Kidney glomerular epithelial cell (primary cell): Measurements from ENCODE around the gene EXTL1.
A peak's percentile ranks its signal among the peaks of the same experiment; 100 is the strongest.
"Not testable (repeated sequence)": the region's sequence is repeated elsewhere in the genome, so short reads cannot be mapped to it uniquely, and the experiment has no call there.

ENCODE experiments used
- DNase-seq: peaks from one replicate; lab custom pipeline; 2025; lab: John Stamatoyannopoulos, UW

EXTL1 gene

GRCh38 chr1:26021647-26022403 is at the start of gene EXTL1:
EXTL1 (plus strand) TSS chr1:26021775; CDS start chr1:26022647, 872 bp downstream.
- peak; percentile 31 for DNase-seq

DNA sequence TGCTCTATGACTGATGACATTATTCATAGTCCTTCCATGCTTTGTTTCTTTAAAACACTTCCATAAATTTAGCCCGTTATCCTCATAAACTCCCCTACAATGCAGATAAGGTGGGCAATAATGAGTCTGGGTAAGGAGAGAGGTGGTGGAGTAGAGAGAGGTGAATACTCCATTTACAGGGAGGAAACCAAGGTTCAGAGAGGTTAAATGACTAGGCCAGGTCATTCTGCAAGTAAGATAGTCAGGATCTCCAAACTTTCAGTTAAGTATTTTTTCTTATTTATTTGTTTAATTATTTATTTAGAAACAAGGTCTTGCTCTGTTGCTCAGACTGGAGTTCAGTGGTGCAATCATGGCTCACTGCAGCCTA is 49.8 kb upstream of the EXTL1 start:
- no peak for DNase-seq

DNA sequence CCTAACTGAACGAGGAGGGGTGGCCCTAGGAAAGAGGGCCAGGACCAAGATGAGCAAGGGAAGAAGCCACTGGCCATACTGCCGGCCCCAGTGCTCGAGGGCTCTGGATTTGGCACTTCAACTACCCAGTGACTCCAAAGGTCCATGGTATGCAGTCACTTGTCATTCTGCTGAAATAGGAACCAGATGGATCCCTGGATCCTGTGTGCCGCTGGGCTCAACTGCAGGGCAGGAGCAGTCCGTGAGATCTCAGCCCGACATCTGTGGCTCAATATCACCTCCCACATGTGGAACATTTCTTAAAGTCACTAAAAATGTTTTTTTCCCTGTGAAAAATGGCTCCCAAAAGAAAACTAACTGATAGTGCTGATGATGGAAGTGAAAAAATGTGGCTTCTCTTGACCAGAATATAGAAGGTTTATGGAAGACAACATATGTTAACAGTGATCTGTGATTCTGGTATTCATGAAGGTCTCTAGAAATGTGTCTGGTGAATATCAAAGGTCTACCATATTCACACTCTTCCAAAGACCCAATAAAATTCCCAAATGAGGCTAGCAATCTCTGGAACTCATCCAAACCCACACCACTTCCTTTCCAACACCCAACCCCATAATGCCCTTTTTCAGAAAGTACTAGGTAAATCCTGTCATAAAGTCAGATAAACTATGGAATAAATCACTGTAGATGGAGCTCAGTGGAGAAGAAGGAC is 47.8 kb upstream of the EXTL1 start:
- DNase-seq: no peak

DNA sequence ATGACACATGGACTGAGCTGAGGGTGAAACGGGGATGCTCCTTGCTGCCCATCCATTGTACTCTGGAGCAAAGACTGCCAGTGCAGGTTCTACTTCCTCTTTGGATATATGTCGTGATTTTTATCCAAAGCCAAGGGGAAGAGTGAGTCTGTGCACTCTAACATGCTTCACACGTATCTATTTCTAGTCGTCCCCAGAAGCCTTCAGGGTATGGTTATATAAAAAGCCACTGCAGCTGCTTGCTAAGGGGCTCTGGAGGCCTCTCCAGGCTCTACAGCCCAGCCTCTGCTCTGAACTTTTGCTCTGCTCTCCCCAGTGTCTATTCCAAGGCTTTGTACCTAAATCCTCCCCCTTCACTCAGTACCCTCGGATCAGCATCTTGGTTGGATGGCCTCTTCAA is 43.8 kb upstream of the EXTL1 start:
- DNase-seq: no peak

DNA sequence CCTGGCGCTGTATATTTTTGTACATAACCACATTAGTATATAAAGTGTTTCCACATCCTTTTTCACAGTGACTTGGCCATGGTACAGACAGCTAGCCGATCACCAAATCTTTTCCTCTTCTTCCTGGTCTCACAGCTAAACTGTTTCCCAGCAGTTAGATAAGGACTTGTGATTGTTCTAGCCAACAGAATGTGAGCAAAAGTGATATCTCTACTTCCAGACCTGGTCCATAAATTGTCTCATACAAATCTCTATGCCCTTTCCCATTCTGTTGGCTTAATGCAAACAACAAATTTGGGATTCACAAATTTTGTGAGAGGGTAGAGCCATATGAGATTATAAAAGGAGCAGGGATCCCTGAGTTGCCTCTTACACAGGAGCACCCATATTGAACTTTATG is 43.2 kb upstream of the EXTL1 start:
- DNase-seq: no peak

- DNase-seq: no peak
Measured at GRCh38 chr1:25979210-25979609, 42.4 kb upstream of the EXTL1 start.

- DNase-seq: peak; percentile 21
Measured at GRCh38 chr1:25985171-25985570, 36.4 kb upstream of the EXTL1 start.

GRCh38 chr1:25985670-25986069 is 35.9 kb upstream of the EXTL1 start:
- no peak for DNase-seq

DNA sequence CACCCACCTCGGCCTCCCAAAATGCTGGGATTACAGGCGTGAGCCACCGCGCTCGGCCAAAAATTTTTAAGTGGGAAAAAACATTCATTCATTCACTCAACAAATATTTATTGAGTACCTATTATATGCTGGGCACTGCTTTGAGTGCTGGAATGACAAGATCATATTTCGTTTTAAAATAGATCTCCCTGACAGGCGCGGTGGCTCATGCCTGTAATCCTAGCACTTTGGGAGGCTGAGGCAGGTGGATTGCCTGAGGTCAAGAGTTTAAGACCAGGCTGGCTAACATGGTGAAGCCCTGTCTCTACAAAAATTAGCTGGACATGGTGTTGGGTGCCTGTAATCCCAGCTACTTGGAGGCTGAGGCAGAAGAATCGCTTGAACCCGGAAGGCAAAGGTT is 34.8 kb upstream of the EXTL1 start:
- DNase-seq: not testable (repeated sequence)

DNA sequence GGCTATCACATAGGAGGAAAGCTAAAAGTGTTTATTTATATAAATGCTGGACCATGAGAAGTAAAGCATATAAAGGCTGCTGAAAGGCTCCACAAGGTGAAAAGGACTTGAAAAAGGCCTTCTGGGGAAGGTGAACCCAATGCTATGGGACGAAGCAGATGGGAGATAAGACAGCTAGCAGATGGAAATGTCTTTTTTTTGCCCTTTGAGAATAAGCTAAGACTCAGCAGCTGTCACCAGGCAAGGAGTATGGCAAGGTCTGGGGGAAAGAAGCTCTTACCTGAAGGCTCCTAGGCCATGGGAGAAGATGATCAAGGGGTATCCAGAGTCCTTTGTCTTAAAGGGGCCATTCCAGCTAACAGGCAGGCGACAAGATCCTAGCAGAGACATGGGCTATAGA is 33.6 kb upstream of the EXTL1 start:
- DNase-seq: no peak

GRCh38 chr1:25989440-25990234 is 31.9 kb upstream of the EXTL1 start:
- no peak for DNase-seq

GRCh38 chr1:25990251-25990650 is 31.3 kb upstream of the EXTL1 start:
- no peak for DNase-seq

- DNase-seq: no peak
Measured at GRCh38 chr1:25990702-25991395, 30.7 kb upstream of the EXTL1 start.

- DNase-seq: peak; percentile 37
Measured at GRCh38 chr1:25991937-25992688, 29.5 kb upstream of the EXTL1 start.

- no peak for DNase-seq
Measured at GRCh38 chr1:25992689-25993171, 28.8 kb upstream of the EXTL1 start.

- DNase-seq: no peak
Measured at GRCh38 chr1:25993197-25993951, 28.2 kb upstream of the EXTL1 start.

DNA sequence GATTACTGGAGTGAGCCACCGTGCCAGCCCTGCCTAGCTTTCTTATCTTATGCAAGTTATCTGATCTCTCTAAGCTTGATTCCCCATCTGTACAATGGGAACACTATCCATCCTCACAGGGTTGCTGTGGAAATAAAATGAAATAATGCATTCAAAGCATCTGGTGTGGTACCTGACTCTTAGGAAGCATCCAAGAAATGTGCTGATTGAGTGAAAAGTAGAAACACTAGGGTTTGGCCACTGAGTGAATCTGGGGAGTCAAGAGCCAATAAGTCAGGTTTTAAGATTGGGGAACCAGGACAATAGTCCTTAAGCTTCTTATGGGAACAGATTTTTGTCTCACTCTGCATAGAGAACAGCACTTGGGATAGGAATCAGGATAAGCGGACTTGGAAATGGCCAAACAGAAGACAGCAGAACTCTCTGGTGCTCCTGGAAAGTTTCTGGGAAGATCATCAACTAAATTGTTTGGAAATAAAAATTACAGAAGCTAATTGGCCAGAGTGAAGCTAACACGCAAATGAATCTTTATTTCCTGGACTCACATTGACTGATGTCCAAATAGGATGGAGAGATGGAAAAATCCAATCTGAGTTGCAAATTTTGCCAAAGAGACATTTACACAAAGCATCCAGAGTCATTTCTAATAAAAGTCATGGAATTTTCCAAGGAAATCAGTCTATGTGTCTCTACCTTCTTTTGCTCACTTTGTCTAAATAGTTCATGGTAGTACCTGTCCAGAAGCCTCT is 27.0 kb upstream of the EXTL1 start:
- no peak for DNase-seq

- DNase-seq: peak; percentile 19
Measured at GRCh38 chr1:25996966-25997827, 24.4 kb upstream of the EXTL1 start.
